Right ventricle myocardium inferior (tissue), 1 donor: ENCODE results near the gene C22orf15. TPM values are rescaled to one million over a fixed set of nuclear protein-coding genes. Genes with fewer than 3 reads are reported as not detected.

ENCODE experiments used
- ATAC-seq: fragments of 200-7000 bp; cut with Tn5 transposase; one replicate; pipeline ENCODE4 v1.9.1; 2020; ENCODE audit warnings: mild to moderate bottlenecking, moderate library complexity
- DNase-seq: peaks from one replicate; pipeline ENCODE4 v3.0.0; 2021; ENCODE audit errors: missing footprints
- intact Hi-C: fragments of 100-400 bp; cut with DNase I; formaldehyde crosslinking; loops from one replicate; pipeline ENCODE4 v1.11.0; 2022
- total RNA-seq: library from RNA; stranded (reverse); fragmentation: NEBNext Ultra II Directional; extraction: Animal tissue kit (Norgen Biotek cat#: 25700); gene quantifications from one replicate; pipeline ENCODE4 v1.2.1, GENCODE V29; 2021
- donor health status: DM: no; HTN: yes; CAD: no; lungs with severe emphysema.

C22orf15 gene
- total RNA-seq, 1 donor from 2014 or later = not detected

DNA sequence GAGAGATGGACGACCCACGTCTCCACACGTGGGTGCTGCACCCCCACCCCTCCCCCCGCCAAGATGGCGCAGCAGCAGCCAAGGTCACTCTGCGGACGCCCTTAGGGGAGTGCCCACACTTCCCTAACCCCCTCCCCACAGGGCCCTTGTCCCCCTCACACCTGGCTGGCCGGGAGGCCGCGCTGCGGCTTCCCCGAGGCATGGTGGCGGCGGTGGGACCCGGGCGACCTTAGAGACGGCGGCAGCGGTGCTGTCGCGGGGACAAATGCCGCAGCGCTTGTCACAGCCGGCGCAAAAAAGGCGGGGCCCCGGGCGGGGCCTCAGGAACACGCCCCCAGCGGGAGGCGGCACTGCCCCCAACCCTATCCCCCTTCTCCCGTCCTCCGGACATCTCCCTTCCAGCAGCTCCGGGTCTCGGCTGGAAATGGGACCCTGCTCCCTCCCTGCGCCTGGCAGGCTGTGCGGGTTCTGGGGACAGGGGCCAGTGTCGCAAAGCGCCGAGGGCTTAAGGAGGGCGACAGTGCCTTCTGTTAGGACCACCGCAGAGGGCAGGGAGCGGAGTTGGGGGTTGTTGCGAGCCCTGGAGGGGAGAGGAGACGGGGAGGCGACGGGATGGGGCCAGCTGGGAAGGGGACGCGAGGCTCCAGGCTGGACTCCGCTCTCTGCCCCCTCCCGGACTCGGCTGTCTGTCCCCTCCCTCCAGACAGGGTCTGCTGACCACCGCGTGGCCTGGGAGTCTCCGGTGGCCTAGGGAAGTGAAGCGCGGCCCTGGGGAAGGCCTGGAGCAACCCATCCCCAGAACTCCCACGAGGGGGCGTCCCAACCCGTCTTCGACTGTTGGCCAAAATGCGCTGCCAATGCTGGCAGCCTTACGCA lies 5.1 kb downstream of the C22orf15 start, which contains the start of gene CHCHD10:
CHCHD10 (minus strand) TSS at position 300 of the 876 bp plus-strand sequence; CDS start at position 202, 98 bp downstream.
- peak; percentile 82 for ATAC-seq
- peak; percentile 93 for DNase-seq
- intact Hi-C loops = loop anchor here (2.0 to 5.0 kb wide), 3 partner anchors 19 to 141 kb away; partner anchors contain the start of gene SMARCB1

DNA sequence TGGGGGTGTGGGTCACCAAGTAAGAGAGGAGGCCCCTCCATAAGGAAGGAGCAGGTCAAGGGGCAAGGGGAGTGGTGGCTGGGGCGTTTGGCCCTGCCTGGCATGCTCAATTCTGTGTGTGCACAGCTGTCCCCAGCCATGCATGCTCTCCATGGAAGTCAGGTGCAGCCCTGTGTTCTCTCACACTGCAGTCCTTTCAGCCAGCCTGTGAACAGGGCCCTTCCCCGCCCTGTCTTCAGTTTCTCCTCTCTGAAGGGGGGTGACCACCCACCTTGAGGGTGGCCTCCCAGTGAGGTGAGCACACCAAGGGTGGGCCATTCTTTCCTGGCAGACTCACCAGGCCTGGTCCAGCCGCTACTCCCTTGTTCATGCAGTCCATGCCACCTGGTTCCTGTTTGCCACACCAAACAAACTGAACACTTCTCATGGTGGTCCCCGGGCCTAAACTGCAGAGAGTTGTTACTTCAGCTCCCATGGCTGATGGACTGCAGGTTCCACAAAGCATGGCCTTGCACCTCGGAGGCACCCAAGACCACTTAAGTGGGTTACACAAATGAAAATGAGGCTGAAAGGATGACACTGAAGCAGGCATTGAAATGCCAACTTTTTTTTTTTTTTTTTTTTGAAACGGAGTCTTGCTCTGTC lies 6.7 kb downstream of the C22orf15 start:
- ATAC-seq = no peak
- no peak for DNase-seq
- intact Hi-C loops = loop anchor here (2.0 to 5.0 kb wide), 3 partner anchors 17 to 142 kb away; partner anchors contain the start of gene SMARCB1

- ATAC-seq (no peak), DNase-seq (no peak)
- intact Hi-C loops = no loop called here
Observed at GRCh38 chr22:23772315-23772648, 9.5 kb downstream of the C22orf15 start.

- ATAC-seq (peak; percentile 33), DNase-seq (peak; percentile 83)
- intact Hi-C loops = no loop called here
Observed at GRCh38 chr22:23772649-23773473, 10.1 kb downstream of the C22orf15 start, which contains the start of gene MMP11. Gene MMP11 (plus strand): TSS chr22:23772849. CDS start chr22:23772871, 22 bp downstream.

DNA sequence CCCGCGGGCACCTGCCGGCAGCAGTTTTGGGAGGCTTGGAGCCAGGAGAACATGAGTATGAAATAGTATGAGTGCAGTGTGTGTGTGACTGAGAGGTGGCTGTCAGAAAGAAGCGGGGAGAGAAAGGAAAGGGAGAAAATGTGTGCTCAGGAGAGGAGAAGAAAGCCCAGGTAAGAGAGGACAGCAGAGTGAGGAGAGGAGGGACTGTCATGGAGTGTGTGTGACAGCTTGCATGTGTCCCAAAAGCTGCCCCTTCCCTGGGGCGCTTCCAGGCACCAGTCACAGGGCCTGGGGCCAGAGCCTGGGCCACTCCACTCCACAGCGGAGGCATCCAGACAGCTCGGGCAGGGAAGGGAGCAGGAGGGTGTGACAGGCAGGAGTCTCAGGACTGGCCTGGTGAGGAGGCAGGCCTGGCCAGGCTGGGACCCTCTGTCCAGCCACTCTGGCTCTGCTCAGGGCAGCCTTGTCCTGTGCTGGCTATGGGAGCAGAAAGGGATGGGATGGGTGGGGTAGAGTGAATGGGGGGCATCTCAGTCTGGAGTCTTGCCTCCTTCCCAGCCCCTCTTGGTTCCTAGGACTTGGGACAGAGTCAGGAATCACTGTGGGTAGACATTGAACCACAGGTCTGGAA lies 10.8 kb downstream of the C22orf15 start:
- no peak for DNase-seq
- intact Hi-C loops = no loop called here

DNA sequence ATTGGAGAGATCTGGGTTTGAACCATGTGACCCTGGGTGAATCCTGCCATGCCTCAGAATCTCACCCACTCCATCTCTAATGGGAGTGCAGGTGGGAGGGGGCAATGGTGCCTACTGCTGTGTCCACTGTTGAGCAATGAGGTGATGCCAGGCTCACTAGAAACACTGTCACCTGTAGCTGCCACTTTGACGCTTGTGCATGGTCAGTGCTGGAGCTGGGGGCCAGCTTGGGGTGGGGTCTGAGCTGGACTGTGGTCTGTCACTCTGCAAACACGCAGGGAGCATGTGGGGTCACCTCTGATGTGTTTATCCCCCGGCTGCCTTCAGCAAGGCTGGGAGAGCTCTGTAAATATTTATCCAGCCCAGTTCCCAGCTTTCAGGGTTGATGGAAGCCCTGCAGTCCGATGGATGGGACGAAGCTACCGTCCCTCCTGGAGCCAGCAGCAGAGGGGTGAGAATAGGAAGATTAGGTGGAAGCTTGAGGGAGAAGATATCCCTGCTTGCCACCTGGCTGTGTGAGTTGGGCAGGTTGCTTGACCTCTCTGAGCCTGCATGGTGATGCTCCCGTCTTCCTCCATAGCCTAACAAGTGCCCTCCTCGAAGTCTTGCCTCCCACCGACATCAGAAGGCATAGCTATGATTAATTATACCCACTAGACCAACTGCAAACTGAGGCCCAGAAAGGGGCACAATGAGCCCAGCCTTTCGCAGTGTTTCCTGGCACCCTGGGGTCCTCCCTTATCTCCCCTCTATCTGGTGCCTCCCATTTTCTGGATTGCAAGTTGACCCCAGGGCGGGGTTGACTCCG lies 11.5 kb downstream of the C22orf15 start:
- intact Hi-C loops = no loop called here
- ATAC-seq (no peak), DNase-seq (peak; percentile 41)

More for the DNA sequence above, 10.8 kb downstream of the C22orf15 start:
- peak; percentile 71 for ATAC-seq

DNA sequence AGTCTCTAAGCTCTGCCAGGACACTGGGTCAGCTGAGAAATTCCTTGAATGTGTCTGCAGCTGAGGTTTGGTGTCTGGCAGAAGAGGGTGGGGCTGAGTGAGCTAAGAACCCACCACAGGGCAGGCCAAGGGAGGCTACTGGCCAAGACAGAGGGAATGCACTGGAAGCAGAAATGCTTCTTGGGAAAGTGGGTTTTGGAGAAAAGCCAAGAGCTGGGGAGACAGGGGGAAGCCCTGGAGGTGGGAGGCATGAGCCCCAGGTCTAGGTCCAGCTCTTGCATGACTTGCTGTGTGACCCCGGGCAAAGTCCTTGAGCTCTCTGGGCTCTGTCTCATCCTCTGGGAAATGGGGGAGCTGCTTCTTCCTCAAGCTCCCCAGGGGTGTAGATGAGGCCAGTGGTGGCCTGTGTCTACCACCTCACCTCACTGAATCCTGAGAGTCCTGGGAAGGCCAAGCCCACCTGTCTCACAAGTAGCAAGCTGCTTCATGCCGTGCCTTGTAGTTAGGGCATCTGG lies 12.2 kb downstream of the C22orf15 start:
- intact Hi-C loops = no loop called here
- DNase-seq = peak; percentile 57
- no peak for ATAC-seq

GRCh38 chr22:23775779-23776375 lies 13.1 kb downstream of the C22orf15 start:
- intact Hi-C loops = no loop called here
- ATAC-seq (no peak), DNase-seq (no peak)

DNA sequence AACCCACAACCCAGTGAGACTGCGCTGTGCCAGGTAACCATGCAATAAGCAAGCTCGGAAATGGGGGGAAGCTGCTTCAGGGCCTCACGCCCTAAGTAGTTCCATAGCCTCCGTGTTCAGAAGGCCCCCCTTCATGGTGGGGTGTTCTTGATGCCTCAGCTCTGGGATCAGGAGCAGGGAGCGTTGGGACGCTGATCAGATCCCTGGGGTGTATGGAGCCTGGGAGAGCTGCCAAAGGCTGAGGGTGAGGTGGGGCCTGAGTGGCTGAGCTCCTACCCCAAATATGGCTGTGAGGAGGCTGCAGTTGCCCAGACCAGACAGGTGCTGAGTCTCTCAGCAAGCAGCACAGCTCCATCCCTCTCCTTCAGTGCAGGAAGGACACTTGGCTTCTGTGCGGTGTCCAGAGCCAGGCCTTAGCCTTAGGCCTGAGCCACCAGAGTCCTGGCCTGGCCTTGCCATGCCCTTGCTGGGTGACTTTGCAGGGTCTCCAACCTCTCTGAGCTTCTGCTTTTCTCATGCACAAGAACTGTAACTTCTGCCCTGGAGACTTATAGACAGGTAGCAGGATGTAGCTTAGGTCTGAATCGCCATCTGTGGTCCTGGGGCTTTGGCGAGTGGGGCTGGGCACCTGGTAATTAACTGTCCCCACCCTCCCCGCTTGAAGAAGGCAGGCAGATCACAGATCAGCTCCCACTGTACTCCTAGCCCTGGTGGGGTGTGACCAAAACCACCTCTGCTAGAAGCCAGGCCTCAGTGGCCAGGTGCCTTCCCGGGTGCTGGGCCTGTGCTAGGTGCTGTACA lies 15.2 kb downstream of the C22orf15 start:
- ATAC-seq (peak; percentile 53), DNase-seq (peak; percentile 66)
- intact Hi-C loops = no loop called here

DNA sequence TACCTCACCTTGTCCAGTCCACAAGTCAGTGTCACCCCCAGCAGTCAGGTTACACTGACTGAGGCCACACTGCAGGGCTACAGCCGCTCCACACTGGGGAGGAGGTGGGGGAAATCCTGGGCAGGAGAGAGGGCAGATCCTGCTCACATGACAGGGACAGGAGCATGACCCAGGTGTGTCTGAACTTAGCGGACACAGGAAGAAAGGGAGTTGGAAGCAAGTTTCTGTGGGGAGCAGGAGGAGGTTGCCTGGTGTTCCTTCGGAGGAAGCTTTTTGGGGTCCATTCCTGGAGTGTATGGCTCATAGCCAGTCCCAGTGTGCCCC lies 15.7 kb downstream of the C22orf15 start:
- ATAC-seq (no peak), DNase-seq (no peak)
- intact Hi-C loops = no loop called here

DNA sequence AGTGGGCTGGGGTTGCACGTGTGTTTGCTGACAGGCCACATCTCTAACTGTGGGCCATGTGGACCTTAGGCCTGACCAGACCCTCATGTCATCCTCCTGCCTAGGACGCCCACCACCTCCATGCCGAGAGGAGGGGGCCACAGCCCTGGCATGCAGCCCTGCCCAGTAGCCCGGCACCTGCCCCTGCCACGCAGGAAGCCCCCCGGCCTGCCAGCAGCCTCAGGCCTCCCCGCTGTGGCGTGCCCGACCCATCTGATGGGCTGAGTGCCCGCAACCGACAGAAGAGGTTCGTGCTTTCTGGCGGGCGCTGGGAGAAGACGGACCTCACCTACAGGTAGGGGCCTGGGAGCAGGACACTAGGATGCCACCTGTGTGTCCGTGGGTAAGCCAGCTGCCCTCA lies 16.3 kb downstream of the C22orf15 start:
- intact Hi-C loops = no loop called here
- ATAC-seq (no peak), DNase-seq (no peak)

DNA sequence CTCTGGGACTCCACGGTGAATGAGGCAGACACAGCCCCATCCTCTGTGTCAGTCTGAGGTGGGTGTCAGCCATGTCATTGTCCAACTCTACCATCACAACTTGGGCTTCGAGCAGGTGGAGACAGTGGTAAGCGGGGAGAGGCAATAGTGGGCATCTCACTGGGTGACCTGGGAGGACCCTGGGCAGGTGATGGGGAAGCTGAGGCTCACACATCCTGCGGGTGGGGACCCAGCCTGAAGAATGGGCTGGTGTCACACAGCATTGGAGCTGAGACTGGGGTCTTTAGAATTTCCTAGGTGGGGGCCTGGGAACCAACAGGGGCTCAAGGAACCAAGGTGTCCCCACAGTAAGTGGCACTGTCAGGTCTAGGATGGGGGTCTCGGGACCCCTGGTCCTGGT lies 16.9 kb downstream of the C22orf15 start:
- DNase-seq = no peak
- intact Hi-C loops = no loop called here

GRCh38 chr22:23780146-23780748 lies 17.5 kb downstream of the C22orf15 start:
- ATAC-seq (no peak), DNase-seq (peak; percentile 40)
- intact Hi-C loops = no loop called here

More for the DNA sequence above, 16.9 kb downstream of the C22orf15 start:
- ATAC-seq = no peak

DNA sequence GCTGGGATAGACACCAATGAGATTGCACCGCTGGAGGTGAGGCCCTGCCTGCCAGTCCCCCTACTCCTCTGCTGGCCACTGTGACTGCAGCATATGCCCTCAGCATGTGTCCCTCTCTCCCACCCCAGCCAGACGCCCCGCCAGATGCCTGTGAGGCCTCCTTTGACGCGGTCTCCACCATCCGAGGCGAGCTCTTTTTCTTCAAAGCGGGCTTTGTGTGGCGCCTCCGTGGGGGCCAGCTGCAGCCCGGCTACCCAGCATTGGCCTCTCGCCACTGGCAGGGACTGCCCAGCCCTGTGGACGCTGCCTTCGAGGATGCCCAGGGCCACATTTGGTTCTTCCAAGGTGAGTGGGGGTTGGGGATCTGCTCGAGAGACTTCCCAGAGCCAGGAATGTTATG lies 18.3 kb downstream of the C22orf15 start:
- intact Hi-C loops = no loop called here
- ATAC-seq = no peak
- peak; percentile 53 for DNase-seq

DNA sequence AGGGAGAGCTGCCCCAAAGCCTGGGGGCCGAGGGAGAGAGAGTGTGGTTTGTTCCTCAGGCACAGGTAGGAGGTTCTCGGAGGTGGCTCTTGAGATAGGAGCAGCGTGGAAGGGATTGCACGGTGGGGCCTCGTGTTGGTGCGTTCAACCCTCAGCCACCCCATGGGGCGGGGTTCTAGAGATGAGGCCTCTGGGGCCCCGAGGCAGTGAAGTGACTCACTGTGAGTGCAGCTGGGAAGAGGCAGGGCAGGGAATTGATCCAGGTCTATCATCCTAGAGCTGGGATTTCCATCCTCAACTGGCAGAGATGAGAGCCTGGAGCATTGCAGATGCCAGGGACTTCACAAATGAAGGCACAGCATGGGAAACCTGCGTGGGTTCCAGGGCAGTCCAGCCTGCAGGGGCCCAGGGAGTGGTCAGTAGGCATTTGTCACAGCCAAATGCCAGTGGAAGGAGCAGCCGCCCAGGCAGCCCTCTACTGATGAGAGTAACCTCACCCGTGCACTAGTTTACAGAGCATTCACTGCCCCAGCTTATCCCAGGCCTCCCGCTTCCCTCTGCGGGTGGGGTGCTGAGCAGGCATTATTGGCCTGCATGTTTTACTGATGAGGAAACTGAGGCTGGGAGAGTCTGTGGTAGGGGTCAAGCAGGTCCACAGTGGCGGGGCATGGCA lies 18.9 kb downstream of the C22orf15 start:
- ATAC-seq (no peak), DNase-seq (no peak)
- intact Hi-C loops = no loop called here

DNA sequence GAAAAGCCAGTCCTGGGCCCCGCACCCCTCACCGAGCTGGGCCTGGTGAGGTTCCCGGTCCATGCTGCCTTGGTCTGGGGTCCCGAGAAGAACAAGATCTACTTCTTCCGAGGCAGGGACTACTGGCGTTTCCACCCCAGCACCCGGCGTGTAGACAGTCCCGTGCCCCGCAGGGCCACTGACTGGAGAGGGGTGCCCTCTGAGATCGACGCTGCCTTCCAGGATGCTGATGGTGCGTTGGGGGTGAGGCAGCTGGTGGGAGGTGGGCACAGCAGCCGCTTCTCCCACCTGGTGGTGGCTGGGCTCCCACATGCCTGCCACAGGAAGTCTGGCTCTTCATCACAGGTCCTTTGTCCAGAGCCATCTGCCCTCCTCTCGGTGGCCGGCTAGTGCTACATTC lies 19.5 kb downstream of the C22orf15 start:
- intact Hi-C loops = no loop called here
- ATAC-seq (no peak), DNase-seq (no peak)
